ENCODE data around the gene PTGFRN. TPM values are rescaled to one million over a fixed set of nuclear protein-coding genes. Genes with fewer than 3 reads are reported as not detected.

Gene PTGFRN
- total and polyA plus RNA-seq, 2 of the 8 experiments (the other 6 are each of a cell fraction or from before 2014, with no cell fraction given): 13.0 to 32.6 TPM

- Histone ChIP-seq H3K23ac (ENCODE audit: insufficient read length) (no peak overlapping the region), H3K36me3 (ENCODE audit: control insufficient read depth in 2 of 4, insufficient read depth in 4 of 4, low read length in 3 of 4) (no peaks in the 10 kb centered on the region), H3K23me2 (ENCODE audit: low read depth, low read length) (peaks cover 5% of the 10 kb centered on the region; the same call in 1 of the 2 replicates), H2BK20ac (ENCODE audit: low read length) (no peak overlapping the region), H2AK5ac (ENCODE audit: low read depth, low read length) (no peak overlapping the region), H3K27me3 (replicated peaks in 1 of 4; ENCODE audit: control insufficient read depth in 3 of 4, extremely low read depth in 1 of 4, insufficient read depth in 3 of 4, low read length in 3 of 4) (no peaks in the 10 kb centered on the region), H3K4ac (replicated peaks; ENCODE audit: insufficient read length, low read depth, low read length) (no peak overlapping the region), H3K79me1 (ENCODE audit: low read depth, low read length) (peaks cover 26% of the 10 kb centered on the region), H2BK120ac (replicated peaks; ENCODE audit: low read depth, low read length) (no peak overlapping the region), H4K5ac (ENCODE audit: insufficient read length, low read depth, low read length) (no peak overlapping the region), H3K18ac (ENCODE audit: extremely low read depth, low read length) (no peak overlapping the region), H3K4me1 (replicated peaks in 1 of 4; ENCODE audit: control insufficient read depth in 3 of 4, insufficient read depth in 4 of 4, low read length in 3 of 4) (peaks cover 0 to 18% (median 11%) of the 10 kb centered on the region in 4 experiments; a peak in 5 of 7 replicates), H2BK5ac (ENCODE audit: low read depth, low read length) (no peak overlapping the region), H2AFZ (ENCODE audit: low read length) (no peak overlapping the region), H3K9ac (replicated peaks in 1 of 4; ENCODE audit: extremely low read depth in 1 of 4, low read depth in 3 of 4, low read length in 3 of 4) (no peak overlapping the region), H4K8ac (ENCODE audit: extremely low read depth, insufficient read depth, low read length) (no peak overlapping the region), H3K14ac (ENCODE audit: insufficient read length) (no peak overlapping the region), H3K79me2 (ENCODE audit: control insufficient read depth in 1 of 2, insufficient read depth in 2 of 2, low read length in 2 of 2) (peaks cover 16 to 88% of the 10 kb centered on the region in 2 experiments), H3K4me2 (ENCODE audit: insufficient read depth in 1 of 2, low read depth in 2 of 2, low read length in 2 of 2) (no peak overlapping the region), H3K27ac (ENCODE audit: low read depth, low read length) (no peak overlapping the region), H4K20me1 (replicated peaks in 1 of 2; ENCODE audit: control insufficient read depth in 1 of 2, insufficient read depth in 2 of 2, low read length in 2 of 2) (peaks cover 0 to 9% of the 10 kb centered on the region in 2 experiments), H3K4me3 (ENCODE audit: extremely low read depth in 1 of 4, insufficient read depth in 2 of 4, low read depth in 3 of 4, low read length in 4 of 4) (no peak overlapping the region), H2BK15ac (ENCODE audit: low read length) (no peak overlapping the region), H4K91ac (replicated peaks; ENCODE audit: insufficient read length, low read length) (no peak overlapping the region), H3K56ac (replicated peaks; ENCODE audit: insufficient read length, low read depth, low read length) (no peak overlapping the region), H3K9me3 (ENCODE audit: insufficient read depth in 2 of 2, low read depth in 1 of 2, low read length in 1 of 2) (no peaks in the 10 kb centered on the region), H2BK12ac (ENCODE audit: low read depth, low read length) (no peak overlapping the region)
- POLR2A ChIA-PET (ENCODE audit: partially characterized antibody): interaction anchor here (0.7 to 1.1 kb wide), 2 partner anchors 11 to 23 kb away, joined by 3 read pairs; no protein-coding TSS in a partner anchor
- no peak for FAIRE-seq
- no peak for DNase-seq (ENCODE audit: low read depth in 1 of 2, low spot score in 2 of 2)
- WGBS, 2 experiments (ENCODE audit: extremely low coverage in 1 of 2, insufficient coverage in 1 of 2, insufficient read length in 1 of 2, insufficient replicate concordance in 2 of 2, low coverage in 1 of 2, low lambda C conversion rate in 2 of 2, missing lambda C conversion rate in 1 of 2): 98% methylated on average over 7 of the region's 7 CpGs; no CpG with 5 or more reads in 1 of the 2 experiments
- CTCF ChIA-PET (ENCODE audit: partially characterized antibody): interaction anchor here (0.7 to 1.6 kb wide), 9 partner anchors 12 to 191 kb away, joined by 3 to 6 read pairs (median 4); no protein-coding TSS in a partner anchor
- TF ChIP-seq CBX8 (IDR thresholded peaks at IDR 0.05; ENCODE audit: borderline replicate concordance, low read depth, low read length) (no peak), PHF8 (conservative IDR thresholded peaks at IDR 0.05; ENCODE audit: low read depth, low read length) (no peak), TAF1 (IDR thresholded peaks at IDR 0.05; ENCODE audit: low read depth, low read length) (no peak), FOSL1 (IDR thresholded peaks at IDR 0.05; ENCODE audit: insufficient read depth, low read depth, low read length) (no peak), SRF (IDR thresholded peaks at IDR 0.05; ENCODE audit: low read depth, low read length) (no peak), ATF2 (IDR thresholded peaks at IDR 0.05; ENCODE audit: low read length) (no peak), RXRA (IDR thresholded peaks at IDR 0.05; ENCODE audit: insufficient read depth, low read depth, low read length) (no peak), SIRT6 (IDR thresholded peaks at IDR 0.05; ENCODE audit: low read length) (no peak), MAX (IDR thresholded peaks at IDR 0.05) (no peak), MAFK (IDR thresholded peaks at IDR 0.05; ENCODE audit: low read depth, low read length) (no peak), CTBP2 (IDR thresholded peaks at IDR 0.05; ENCODE audit: borderline replicate concordance, insufficient read depth, insufficient read length, low read length) (no peak), ZNF274 (IDR thresholded peaks at IDR 0.05; ENCODE audit: borderline replicate concordance, extremely low read depth, low read length) (no peak)
These were observed 5.0 kb downstream of the PTGFRN start for GRCh38 chr1:116914667-116915066.

All from H1 (cell line).